Activated gamma-delta T cell treated with Interleukin-2 at 50 U/mL for 16 hours (primary cell): ENCODE measurements around the gene TTC34.

Experiments used
- DNase-seq: peaks from one replicate; pipeline ENCODE4 v3.0.0-alpha.2; 2020

Gene TTC34

DNA sequence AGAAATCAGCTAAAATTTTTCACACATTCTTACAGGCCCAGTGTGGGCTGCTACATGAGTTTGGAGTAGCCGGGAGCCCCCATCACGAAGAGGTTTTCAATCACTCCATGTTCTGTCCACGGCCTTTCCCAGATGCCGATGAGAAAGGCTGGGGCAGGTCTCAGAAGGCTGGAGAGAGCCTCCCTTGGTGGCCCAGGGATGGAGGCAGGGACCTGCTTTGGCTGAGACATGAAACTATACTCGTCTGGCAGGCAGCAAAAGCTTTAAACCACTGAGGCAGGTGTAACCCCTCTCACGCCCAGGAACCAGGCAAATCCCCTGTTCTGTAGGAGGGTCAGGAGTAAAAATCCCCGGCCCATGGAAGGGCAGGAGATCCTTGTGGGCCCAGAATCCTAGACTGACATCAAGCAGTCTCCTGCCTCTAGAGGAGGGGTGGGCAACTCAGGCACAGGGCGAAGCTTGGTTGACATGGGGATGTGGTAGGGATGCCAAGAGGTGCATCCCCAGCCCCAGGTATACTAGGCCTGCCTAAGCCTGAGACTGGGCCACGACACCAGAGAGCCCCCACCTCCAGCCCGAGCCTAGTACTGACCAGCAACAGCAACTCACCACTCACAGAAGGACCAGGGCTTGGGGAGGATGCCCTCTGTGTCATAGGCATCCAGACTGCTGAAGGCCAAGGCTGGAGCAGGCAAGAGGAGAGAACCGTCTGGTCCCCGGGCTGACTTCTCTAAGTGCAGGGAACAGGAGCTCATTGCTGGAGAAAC is 177.7 kb downstream of the TTC34 start:
- no peak for DNase-seq

DNA sequence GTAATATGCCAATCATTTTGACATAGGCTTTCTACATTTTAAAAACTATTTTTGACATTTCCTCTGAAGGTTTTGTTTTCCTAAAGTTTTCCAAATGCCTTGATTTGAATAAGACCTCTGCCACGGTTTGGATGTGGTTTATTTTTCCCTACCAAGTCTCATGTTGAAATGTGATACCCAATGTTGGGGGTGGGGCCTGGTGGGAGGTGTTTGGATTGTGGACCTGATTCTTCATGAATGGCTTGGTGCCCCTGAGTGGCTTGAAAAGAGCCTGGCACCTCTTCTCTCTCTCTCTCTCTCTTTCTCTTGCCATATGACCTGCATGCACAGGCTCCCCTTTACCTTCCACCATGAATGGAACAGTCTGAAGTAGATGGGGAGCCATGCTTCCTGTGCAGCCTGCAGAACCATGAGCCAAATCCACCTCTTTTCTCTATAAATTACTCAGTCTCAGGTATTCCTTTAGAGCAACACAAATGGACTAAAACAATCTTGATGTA is 183.5 kb downstream of the TTC34 start:
- no peak for DNase-seq

GRCh38 chr1:2614145-2614544 is 187.3 kb downstream of the TTC34 start:
- no peak for DNase-seq

GRCh38 chr1:2612591-2613365 is 188.7 kb downstream of the TTC34 start:
- no peak for DNase-seq

DNA sequence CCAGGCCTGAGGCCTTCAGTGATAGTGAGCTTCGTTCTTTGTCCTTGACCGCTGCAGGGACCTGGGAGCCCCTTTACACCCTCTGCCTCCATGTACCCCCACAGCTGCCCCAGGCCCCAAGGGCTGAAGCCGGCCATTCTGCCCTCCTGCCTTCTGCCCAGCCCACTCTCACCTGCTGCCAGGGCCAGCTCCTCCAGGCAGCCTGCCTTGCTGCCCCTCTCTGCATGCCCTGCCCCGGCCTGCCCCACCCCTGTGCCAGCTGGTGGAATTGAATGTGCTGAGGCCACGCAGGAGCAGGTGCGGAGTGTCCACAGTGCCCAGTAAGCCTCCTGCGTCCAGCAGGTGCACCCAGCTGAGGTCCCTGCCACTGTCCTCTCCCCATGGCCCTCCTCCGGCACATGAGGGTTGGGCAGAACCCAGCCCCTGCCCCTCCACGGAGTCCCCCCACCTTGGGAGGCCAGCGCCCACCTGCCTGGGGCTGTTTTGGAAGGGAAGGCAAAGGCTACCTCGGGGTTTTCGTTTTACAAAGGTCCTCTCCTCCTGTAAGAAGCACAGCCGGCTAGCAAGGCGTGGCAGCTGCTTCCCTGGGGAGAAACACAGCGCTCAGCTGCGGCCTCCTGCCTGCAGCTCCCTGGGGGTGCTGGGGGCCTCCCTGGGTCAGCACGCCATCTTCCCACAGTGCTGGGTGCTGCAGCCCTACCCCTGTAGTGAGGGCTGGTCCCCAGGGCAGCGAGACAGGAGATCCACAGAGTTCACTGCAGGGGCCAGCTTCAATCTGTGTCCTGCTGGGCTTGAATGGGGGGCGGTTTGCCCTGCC is 189.7 kb downstream of the TTC34 start:
- no peak for DNase-seq

GRCh38 chr1:2611031-2611501 is 190.4 kb downstream of the TTC34 start:
- DNase-seq, result no peak

DNA sequence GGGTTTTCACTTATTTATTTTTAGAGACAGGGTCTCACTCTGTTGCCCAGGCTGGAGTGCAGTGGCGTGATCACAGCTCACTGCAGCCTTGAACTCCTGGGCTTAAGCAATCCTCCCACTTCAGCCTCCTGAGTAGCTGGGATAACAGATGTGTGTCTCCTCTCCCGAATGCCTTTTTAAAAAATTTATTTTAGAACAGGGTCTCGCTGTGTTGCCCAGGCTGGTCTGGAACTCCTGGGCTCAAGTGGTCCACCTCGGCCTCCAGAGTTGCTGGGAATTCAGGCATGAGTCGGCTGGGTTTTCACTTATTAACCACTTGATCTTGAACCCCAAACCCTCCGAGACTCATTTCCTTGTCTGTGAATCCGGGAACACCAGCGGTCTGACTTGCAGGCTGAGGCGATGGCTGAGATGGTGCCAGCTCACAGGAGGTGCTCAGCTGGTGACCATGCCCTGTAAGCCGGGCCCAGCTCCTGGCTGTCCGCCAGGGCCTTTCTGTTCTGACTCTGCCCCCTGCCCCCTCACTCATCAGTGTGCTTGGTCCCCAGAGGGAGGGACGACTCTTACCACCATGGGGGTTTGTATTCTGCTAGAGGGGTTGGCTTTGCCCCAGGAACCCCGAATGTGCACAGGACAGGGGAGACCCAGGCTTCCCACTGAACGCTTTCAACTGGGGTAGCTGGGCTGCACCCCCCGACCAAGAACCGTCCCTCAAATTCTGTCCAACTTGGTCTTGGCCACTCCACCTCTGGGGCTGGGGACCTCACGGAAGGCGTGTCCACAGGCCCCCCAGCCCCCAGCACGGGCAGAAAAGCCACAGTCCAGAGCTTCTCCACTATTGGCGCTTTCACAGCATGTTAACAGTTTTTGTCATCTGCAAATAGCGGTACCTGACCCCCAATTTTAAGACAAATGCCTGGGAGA is 191.2 kb downstream of the TTC34 start:
- no peak for DNase-seq

- no peak for DNase-seq
Measured at GRCh38 chr1:2609319-2610035, 192.0 kb downstream of the TTC34 start.

DNA sequence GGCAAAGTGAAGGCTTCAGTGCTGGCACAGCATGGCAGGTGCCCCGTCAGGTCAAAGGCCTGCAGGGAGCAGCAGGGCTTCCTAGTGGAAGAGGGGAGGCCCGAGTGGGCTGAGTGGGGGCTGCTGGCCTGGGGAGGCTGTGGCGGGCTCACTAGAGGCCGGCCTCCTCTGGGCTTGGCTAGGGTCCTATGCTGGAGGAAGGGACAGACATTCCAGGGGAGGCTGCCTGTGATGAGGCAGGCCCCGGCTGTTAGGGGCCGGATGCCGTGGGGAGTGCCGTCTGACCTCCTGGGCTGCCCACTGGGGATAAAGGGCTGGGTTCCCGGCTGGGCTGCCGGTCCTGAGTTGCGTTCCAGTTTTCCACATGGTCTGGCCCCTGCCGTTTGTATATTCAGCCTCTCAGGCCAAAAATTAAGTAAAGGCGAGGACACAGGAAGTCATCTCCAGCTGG is 193.8 kb downstream of the TTC34 start:
- no peak for DNase-seq

GRCh38 chr1:2606881-2607621 is 194.4 kb downstream of the TTC34 start:
- no peak for DNase-seq

GRCh38 chr1:2606396-2606880 is 195.1 kb downstream of the TTC34 start:
- no peak for DNase-seq

DNA sequence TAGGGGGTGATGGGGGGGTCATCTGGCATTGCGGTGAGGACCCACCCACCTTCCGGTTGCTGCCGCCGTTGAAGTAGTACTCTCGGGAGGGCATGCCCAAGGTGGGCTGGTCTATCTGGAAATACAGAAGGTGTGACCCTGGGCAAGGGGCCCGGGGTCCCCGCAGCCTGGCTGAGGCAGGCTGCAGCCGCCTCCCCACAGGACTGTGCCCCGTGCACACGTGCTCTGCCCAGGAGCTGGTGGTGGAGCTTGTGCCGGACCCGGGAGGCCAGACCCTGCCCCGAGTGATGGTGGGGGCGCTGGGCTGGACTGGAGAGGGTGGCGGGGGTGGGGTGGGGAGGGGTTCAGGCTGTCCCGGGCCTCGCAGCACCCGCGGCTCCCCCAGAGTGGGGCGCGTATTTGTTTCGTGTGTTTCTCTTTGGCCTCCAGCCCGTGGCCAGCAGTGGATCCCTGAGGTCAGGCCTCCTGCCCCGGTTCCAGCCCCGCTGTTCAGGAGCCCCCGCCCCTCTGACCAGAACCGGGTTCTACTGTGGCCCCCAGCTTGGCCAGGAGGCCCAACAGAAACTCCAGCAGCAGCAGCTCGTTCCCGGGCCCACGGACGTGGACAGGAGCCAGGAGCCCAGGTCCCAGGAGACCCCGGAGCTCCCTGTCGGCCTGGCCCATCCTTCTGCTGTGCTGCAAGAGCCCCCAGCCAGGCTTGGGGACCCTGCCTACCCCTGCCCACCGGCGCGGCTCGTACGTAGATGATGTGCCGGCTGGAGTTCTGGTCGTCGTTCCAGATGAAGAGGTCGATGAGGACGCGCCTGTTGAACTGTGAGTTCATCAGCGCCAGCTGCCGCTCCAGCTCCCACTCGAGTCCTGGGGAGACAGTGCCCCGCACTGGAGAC is 195.7 kb downstream of the TTC34 start:
- no peak for DNase-seq

- no peak for DNase-seq
Measured at GRCh38 chr1:2604844-2605508, 196.5 kb downstream of the TTC34 start.

DNA sequence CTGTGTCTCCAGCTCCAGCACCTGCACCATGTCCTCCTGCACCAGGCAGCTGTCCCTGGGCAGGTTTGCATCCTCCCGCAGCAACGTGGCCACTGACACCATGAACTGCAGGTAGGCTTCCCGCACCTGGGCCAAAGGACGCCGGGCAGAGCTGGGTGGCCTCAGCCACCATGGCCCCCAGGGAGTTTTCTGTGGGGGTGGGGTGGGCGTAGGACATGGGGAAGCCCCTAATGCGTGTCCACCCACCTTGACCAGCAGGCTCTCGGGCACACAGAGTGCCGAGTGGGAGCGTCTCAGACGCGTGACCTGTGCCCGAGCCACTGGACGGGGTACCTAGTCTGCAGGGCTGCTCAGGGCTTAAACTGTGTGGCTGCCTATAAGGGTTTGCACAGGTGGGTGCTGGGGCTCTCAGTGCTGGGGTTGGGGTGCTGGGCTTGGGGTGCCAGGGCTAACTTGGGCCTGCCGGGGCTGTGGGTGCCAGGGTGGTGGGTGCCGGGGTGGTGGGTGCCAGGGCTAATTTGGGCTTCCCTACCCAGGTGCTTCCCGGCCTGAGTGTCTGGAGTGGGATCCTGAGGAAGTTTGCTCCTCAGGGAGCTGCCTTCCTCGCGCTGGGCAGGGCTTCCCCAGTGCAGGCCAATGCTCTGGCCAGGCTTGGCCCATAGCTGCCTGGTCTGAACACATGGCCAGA is 197.2 kb downstream of the TTC34 start:
- no peak for DNase-seq

DNA sequence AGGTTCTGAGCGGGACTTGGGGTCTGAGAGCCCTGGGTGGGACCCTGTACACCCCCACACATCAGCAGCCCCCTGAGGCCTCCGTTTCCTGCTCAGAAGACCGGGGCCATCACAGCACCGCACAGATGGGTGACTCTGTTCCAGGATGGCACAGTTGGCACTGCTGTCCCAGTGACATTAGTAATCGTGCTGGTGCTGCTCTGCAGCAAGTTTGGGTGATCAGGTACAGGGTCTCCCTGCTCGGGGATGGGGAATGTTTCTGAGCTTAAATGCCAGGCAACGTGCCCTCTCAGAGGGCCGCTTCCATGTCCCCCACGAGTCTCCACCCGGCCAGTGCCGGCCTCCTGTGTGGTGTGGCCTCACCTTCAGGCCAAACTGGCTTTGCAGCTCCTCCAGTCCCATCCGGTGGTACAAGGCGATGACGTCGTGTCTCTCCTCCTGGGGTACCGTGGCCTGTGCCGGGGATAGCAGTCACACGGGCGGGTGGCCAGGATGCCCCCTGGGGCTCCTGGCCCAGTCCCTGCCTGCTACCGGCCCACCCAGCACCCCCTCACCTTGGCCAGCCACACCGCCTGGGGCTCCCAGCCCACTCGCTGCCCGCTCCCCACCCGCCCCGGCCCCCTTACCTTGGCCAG is 197.9 kb downstream of the TTC34 start:
- DNase-seq, result no peak

- DNase-seq, result no peak
Measured at GRCh38 chr1:2602866-2603520, 198.5 kb downstream of the TTC34 start.

GRCh38 chr1:2602311-2602835 is 199.1 kb downstream of the TTC34 start:
- DNase-seq, result no peak
